GM12865 (cell line): ENCODE measurements around the gene EXOC3L1.

Source experiments
- DNase-seq: peaks from one replicate; pipeline ENCODE4 v3.0.0; 2010; ENCODE audit warnings: low read depth
- H3K4me3 ChIP-seq: 2 replicates; pipeline ENCODE4 v1.5.1; 2011; ENCODE audit warnings: mild to moderate bottlenecking, low read depth, low read length, control low read depth
- CTCF ChIP-seq: IDR thresholded peaks from 2 replicates; pipeline ENCODE4 v1.5.1; 2011; ENCODE audit warnings: low read length, control low read depth, low read depth, inconsistent platforms; ENCODE audit not compliant: insufficient read depth; ENCODE audit errors: missing control alignments

EXOC3L1 gene

GRCh38 chr16:67235816-67236562, 46.1 kb upstream of the EXOC3L1 start:
- no peak overlapping the region for H3K4me3 ChIP-seq
- DNase-seq: no peak

GRCh38 chr16:67234180-67234597, 44.3 kb upstream of the EXOC3L1 start:
- no peak for DNase-seq
- no peak overlapping the region for H3K4me3 ChIP-seq
- no peak for TF ChIP-seq CTCF

More at GRCh38 chr16:67235816-67236562, 46.1 kb upstream of the EXOC3L1 start:
- no peak for TF ChIP-seq CTCF

GRCh38 chr16:67233596-67233995, 43.7 kb upstream of the EXOC3L1 start:
- no peak for TF ChIP-seq CTCF

GRCh38 chr16:67230809-67231660, 41.1 kb upstream of the EXOC3L1 start:
- H3K4me3 ChIP-seq: no peak overlapping the region
- TF ChIP-seq CTCF: no peak
- no peak for DNase-seq

More at GRCh38 chr16:67233596-67233995, 43.7 kb upstream of the EXOC3L1 start:
- no peak for DNase-seq
- no peak overlapping the region for H3K4me3 ChIP-seq

GRCh38 chr16:67229906-67230808, 40.2 kb upstream of the EXOC3L1 start:
- no peak overlapping the region for H3K4me3 ChIP-seq
- no peak for TF ChIP-seq CTCF
- no peak for DNase-seq

GRCh38 chr16:67228905-67229304, 39.0 kb upstream of the EXOC3L1 start:
- DNase-seq: no peak
- H3K4me3 ChIP-seq: no peak overlapping the region
- TF ChIP-seq CTCF: no peak
